BE2C (cell line): ENCODE data around the gene CYP4F8.

ENCODE experiments used
- DNase-seq: peaks from one replicate; pipeline ENCODE4 v3.0.0-alpha.2; 2020
- H3K27me3 ChIP-seq: fragments of 250-450 bp; sonication (Bioruptor Pico); 2 replicates; pipeline ENCODE4 v1.5.1; 2020; ENCODE audit warnings: mild to moderate bottlenecking
- H3K36me3 ChIP-seq: fragments of 250-450 bp; sonication (Bioruptor Pico); 2 replicates; pipeline ENCODE4 v1.5.1; 2020; ENCODE audit warnings: mild to moderate bottlenecking
- H3K4me1 ChIP-seq: fragments of 250-450 bp; sonication (Bioruptor Pico); 2 replicates; pipeline ENCODE4 v1.5.1; 2020
- H3K4me3 ChIP-seq: 2 replicates; pipeline ENCODE4 v1.5.1; 2011; ENCODE audit warnings: low read depth, low read length
- H3K9me3 ChIP-seq: fragments of 250-450 bp; sonication (Bioruptor Pico); 2 replicates; pipeline ENCODE4 v1.5.1; 2020
- TF ChIP-seq, protein P1 (sequence below): IDR thresholded peaks from 2 replicates; pipeline ENCODE4 v1.5.1; 2012; ENCODE audit warnings: mild to moderate bottlenecking, low read depth, low read length

Gene CYP4F8

GRCh38 chr19:15612342-15612741 is 2.7 kb upstream of the CYP4F8 start:
- no peak overlapping the region for H3K4me3 ChIP-seq
- no peaks in the 10 kb centered on the region for H3K4me1 ChIP-seq
- peaks cover 3% of the 10 kb centered on the region; the same call in 1 of the 2 replicates for H3K27me3 ChIP-seq
- no peaks in the 10 kb centered on the region for H3K9me3 ChIP-seq
- no peak for DNase-seq
- no peaks in the 10 kb centered on the region for H3K36me3 ChIP-seq
- TF ChIP-seq, protein P1, sequence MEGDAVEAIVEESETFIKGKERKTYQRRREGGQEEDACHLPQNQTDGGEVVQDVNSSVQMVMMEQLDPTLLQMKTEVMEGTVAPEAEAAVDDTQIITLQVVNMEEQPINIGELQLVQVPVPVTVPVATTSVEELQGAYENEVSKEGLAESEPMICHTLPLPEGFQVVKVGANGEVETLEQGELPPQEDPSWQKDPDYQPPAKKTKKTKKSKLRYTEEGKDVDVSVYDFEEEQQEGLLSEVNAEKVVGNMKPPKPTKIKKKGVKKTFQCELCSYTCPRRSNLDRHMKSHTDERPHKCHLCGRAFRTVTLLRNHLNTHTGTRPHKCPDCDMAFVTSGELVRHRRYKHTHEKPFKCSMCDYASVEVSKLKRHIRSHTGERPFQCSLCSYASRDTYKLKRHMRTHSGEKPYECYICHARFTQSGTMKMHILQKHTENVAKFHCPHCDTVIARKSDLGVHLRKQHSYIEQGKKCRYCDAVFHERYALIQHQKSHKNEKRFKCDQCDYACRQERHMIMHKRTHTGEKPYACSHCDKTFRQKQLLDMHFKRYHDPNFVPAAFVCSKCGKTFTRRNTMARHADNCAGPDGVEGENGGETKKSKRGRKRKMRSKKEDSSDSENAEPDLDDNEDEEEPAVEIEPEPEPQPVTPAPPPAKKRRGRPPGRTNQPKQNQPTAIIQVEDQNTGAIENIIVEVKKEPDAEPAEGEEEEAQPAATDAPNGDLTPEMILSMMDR: no peak

GRCh38 chr19:15613338-15613737 is 1.7 kb upstream of the CYP4F8 start:
- no peaks in the 10 kb centered on the region for H3K9me3 ChIP-seq
- H3K36me3 ChIP-seq: no peaks in the 10 kb centered on the region
- TF ChIP-seq, protein P1: no peak
- peaks cover 3% of the 10 kb centered on the region; the same call in 1 of the 2 replicates for H3K27me3 ChIP-seq
- H3K4me1 ChIP-seq: no peaks in the 10 kb centered on the region
- H3K4me3 ChIP-seq: no peak overlapping the region
- no peak for DNase-seq

GRCh38 chr19:15615526-15615925 is 508 bp downstream of the CYP4F8 start:
- H3K9me3 ChIP-seq: no peaks in the 10 kb centered on the region
- no peak overlapping the region for H3K4me3 ChIP-seq
- H3K4me1 ChIP-seq: no peaks in the 10 kb centered on the region
- H3K36me3 ChIP-seq: no peaks in the 10 kb centered on the region
- H3K27me3 ChIP-seq: peaks cover 3% of the 10 kb centered on the region; the same call in 1 of the 2 replicates
- no peak for DNase-seq
- TF ChIP-seq, protein P1: no peak

GRCh38 chr19:15616183-15616582 is 1.2 kb downstream of the CYP4F8 start:
- H3K4me3 ChIP-seq: no peak overlapping the region
- DNase-seq: no peak
- TF ChIP-seq, protein P1: no peak
- H3K27me3 ChIP-seq: no peaks in the 10 kb centered on the region
- no peaks in the 10 kb centered on the region for H3K9me3 ChIP-seq
- no peaks in the 10 kb centered on the region for H3K4me1 ChIP-seq
- H3K36me3 ChIP-seq: no peaks in the 10 kb centered on the region

GRCh38 chr19:15616627-15617270 is 1.7 kb downstream of the CYP4F8 start:
- TF ChIP-seq, protein P1: no peak
- DNase-seq: no peak
- no peaks in the 10 kb centered on the region for H3K9me3 ChIP-seq
- H3K27me3 ChIP-seq: no peaks in the 10 kb centered on the region
- no peaks in the 10 kb centered on the region for H3K36me3 ChIP-seq
- H3K4me3 ChIP-seq: no peak overlapping the region
- H3K4me1 ChIP-seq: no peaks in the 10 kb centered on the region

- H3K9me3 ChIP-seq: no peaks in the 10 kb centered on the region
- DNase-seq: no peak
- no peak overlapping the region for H3K4me3 ChIP-seq
- H3K27me3 ChIP-seq: no peaks in the 10 kb centered on the region
- no peaks in the 10 kb centered on the region for H3K4me1 ChIP-seq
- TF ChIP-seq, protein P1: no peak
- no peaks in the 10 kb centered on the region for H3K36me3 ChIP-seq
These were observed 3.3 kb downstream of the CYP4F8 start for GRCh38 chr19:15618321-15618720.
